Measurements from ENCODE around the gene MYEOV. TPM values are rescaled to one million over a fixed set of nuclear protein-coding genes. Genes with fewer than 3 reads are reported as not detected.

The MYEOV gene
- total and polyA plus RNA-seq, 4 donors: 0.79 to 0.90 TPM; not detected in 2

GRCh38 chr11:69304258-69304657 is 10.3 kb downstream of the MYEOV start:
- no peaks in the 10 kb centered on the region for H3K36me3 ChIP-seq (ENCODE audit: control insufficient read depth in 4 of 4, insufficient read depth in 3 of 4, low read depth in 1 of 4, low read length in 3 of 4)
- 93% methylated on average over 1 of the region's 1 CpG for WGBS
- no peaks in the 10 kb centered on the region for H3K27me3 ChIP-seq (ENCODE audit: control insufficient read depth in 4 of 4, insufficient read depth in 4 of 4, low read length in 3 of 4)
- no peak overlapping the region for H3K4me3 ChIP-seq (ENCODE audit: low read depth in 1 of 3, low read length in 3 of 3)
- DNase-seq (ENCODE audit: low spot score): no peak
- peaks cover 6 to 13% (median 10%) of the 10 kb centered on the region in 4 donors for H3K4me1 ChIP-seq (ENCODE audit: control insufficient read depth in 4 of 4, insufficient read depth in 4 of 4, low read length in 3 of 4)
- H3K9ac ChIP-seq (ENCODE audit: low read depth in 1 of 2, low read length in 2 of 2): no peak overlapping the region
- H3K27ac ChIP-seq (ENCODE audit: low read depth in 1 of 2, low read length in 2 of 2): no peak overlapping the region
- TF ChIP-seq HNF4G (IDR thresholded peaks at IDR 0.05): no peak
- no peak for TF ChIP-seq EGR1 (IDR thresholded peaks at IDR 0.05; ENCODE audit: low read depth in 2 of 2)
- no peak for TF ChIP-seq RXRA (IDR thresholded peaks at IDR 0.05)
- TF ChIP-seq RAD21 (IDR thresholded peaks at IDR 0.05): no peak
- TF ChIP-seq ATF3 (IDR thresholded peaks at IDR 0.05): no peak
- TF ChIP-seq REST (IDR thresholded peaks at IDR 0.05): no peak
- no peak for TF ChIP-seq SP1 (IDR thresholded peaks at IDR 0.05)
- no peak for TF ChIP-seq YY1 (IDR thresholded peaks at IDR 0.05)
- TF ChIP-seq FOXA2 (IDR thresholded peaks at IDR 0.05): no peak
- no peak for TF ChIP-seq GABPA (IDR thresholded peaks at IDR 0.05 in 1 of 2, conservative IDR thresholded peaks at IDR 0.05 in 1 of 2)
- no peak for TF ChIP-seq ZBTB33 (IDR thresholded peaks at IDR 0.05)
- TF ChIP-seq NR2F2 (IDR thresholded peaks at IDR 0.05): no peak
- TF ChIP-seq CTCF (IDR thresholded peaks at IDR 0.05; ENCODE audit: low read depth, low read length, missing input control): no peak
- no peak for TF ChIP-seq FOXA1 (IDR thresholded peaks at IDR 0.05)
- H3K9me3 ChIP-seq (ENCODE audit: control insufficient read depth in 4 of 4, low read length in 3 of 4): no peaks in the 10 kb centered on the region

- Histone ChIP-seq H3K27me3 (ENCODE audit: control insufficient read depth in 4 of 4, insufficient read depth in 4 of 4, low read length in 3 of 4) (no peaks in the 10 kb centered on the region), H3K27ac (ENCODE audit: low read depth in 1 of 2, low read length in 2 of 2) (no peak overlapping the region), H3K9me3 (ENCODE audit: control insufficient read depth in 4 of 4, low read length in 3 of 4) (no peaks in the 10 kb centered on the region), H3K4me3 (ENCODE audit: low read depth in 1 of 3, low read length in 3 of 3) (no peak overlapping the region), H3K9ac (ENCODE audit: low read depth in 1 of 2, low read length in 2 of 2) (no peak overlapping the region), H3K4me1 (ENCODE audit: control insufficient read depth in 4 of 4, insufficient read depth in 4 of 4, low read length in 3 of 4) (peaks cover 6 to 13% (median 10%) of the 10 kb centered on the region in 4 donors), H3K36me3 (ENCODE audit: control insufficient read depth in 4 of 4, insufficient read depth in 3 of 4, low read depth in 1 of 4, low read length in 3 of 4) (no peaks in the 10 kb centered on the region)
- TF ChIP-seq ATF3 (IDR thresholded peaks at IDR 0.05): no peak
- TF ChIP-seq JUND (IDR thresholded peaks at IDR 0.05): no peak
- TF ChIP-seq NR2F2 (IDR thresholded peaks at IDR 0.05): no peak
- no peak for TF ChIP-seq CTCF (IDR thresholded peaks at IDR 0.05; ENCODE audit: low read depth, low read length, missing input control)
- no peak for TF ChIP-seq REST (IDR thresholded peaks at IDR 0.05)
- no peak for TF ChIP-seq RAD21 (IDR thresholded peaks at IDR 0.05)
- TF ChIP-seq FOXA2 (IDR thresholded peaks at IDR 0.05): no peak
- no peak for TF ChIP-seq MAX (IDR thresholded peaks at IDR 0.05)
- no peak for TF ChIP-seq YY1 (IDR thresholded peaks at IDR 0.05)
- TF ChIP-seq RXRA (IDR thresholded peaks at IDR 0.05): no peak
- TF ChIP-seq HNF4A (conservative IDR thresholded peaks at IDR 0.05): no peak
- DNase-seq (ENCODE audit: low spot score): no peak
- 88% methylated on average over 6 of the region's 6 CpGs for WGBS
Observed at GRCh38 chr11:69304686-69305085, 10.7 kb downstream of the MYEOV start.
